ENCODE measurements around the gene WNT11. TPM values are rescaled to one million over a fixed set of nuclear protein-coding genes. Genes with fewer than 3 reads are reported as not detected.

WNT11 gene
- total and polyA plus RNA-seq, 9 donors: 10.1 to 24.8 (median 14.1) TPM

DNA sequence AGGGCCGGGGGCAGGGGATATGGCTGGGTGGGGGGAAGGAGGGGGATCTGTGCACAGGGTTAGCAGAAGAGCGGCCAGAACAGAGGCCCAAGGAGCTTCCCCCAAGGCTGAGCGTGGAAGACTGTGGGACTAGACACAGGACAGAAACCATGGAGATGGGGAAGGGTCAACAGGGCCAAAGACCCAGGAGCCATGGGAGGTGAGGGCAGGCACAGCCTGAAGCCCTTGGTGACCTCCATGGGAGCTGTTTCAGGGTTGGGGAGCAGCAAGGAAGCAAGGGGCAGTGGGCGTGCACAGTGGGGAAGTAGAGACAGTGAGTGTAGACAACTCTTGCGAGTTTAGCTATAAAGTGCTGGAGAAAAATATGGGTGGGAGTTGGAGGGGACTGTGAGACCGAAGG is 56.6 kb downstream of the WNT11 start:
- Histone ChIP-seq H3K27ac (ENCODE audit: low read length) (no peak overlapping the region), H3K4me3 (ENCODE audit: low read length) (no peak overlapping the region), H3K36me3 (ENCODE audit: control insufficient read depth, insufficient read depth, low read length) (no peaks in the 10 kb centered on the region), H3K4me1 (ENCODE audit: control insufficient read depth, insufficient read depth, low read length) (peaks cover 15% of the 10 kb centered on the region), H3K27me3 (ENCODE audit: control insufficient read depth, insufficient read depth, low read length) (peaks cover 5% of the 10 kb centered on the region), H3K9me3 (replicated peaks; ENCODE audit: control insufficient read depth, low read depth, low read length) (no peaks in the 10 kb centered on the region)
- WGBS (ENCODE audit: insufficient coverage): 82% methylated on average over 6 of the region's 6 CpGs
- no peak for DNase-seq

DNA sequence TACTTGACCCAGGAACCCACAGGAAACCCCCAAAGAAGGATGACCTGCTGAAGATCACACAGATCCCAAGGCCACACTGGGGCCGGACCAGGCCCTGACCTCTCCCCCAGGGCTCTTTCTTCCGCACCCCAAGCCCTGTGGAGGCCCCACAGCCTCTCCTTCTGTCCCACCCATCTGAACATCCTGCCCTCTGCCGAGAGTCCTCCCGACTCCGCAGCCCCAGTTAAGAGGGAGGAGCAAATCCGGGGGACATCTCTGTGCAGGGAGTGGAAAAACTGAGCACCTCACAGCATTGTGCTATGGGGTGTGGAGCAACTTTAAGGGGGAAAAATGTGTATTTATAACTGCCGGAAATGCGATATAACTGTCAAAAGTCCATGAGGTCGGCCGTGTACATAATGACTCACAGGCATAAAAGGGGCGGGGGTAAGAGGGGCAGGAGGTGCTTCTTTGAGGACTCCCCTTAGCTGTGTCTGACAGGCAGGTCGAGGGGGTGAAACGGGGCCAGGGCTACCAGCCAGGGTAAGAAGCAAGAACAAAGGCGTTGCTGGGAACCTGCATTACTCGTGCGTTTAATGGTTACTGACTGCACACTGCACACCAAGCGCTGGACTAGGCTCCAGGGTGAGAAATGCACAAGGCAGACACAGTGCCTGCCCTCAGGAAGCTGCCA is 57.2 kb downstream of the WNT11 start:
- no peak overlapping the region for H3K27ac ChIP-seq (ENCODE audit: low read length)
- WGBS (ENCODE audit: insufficient coverage): 74% methylated on average over 14 of the region's 17 CpGs
- H3K9me3 ChIP-seq (replicated peaks; ENCODE audit: control insufficient read depth, low read depth, low read length): no peaks in the 10 kb centered on the region

DNA sequence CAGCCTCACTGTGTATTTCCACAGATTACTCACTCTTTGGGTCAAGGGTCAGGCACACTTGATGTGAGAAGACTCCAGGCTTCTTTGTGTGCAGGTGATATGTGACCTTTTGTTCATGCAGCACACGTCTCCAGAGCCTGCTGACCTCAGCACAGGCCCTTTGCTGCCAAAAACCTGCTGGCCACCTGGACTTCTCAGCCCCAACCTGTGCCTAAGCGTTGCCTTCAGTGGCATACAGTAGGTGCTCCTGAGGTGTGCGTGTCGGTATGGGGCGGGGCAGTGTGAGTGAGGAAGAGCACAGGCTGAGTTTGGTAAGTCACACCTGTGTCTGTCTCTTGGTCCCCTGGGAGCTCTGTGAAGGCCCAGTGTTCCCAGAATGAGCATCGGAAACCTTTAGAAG is 58.1 kb downstream of the WNT11 start:
- 83% methylated on average over 5 of the region's 6 CpGs for WGBS (ENCODE audit: insufficient coverage)
- Histone ChIP-seq H3K27ac (ENCODE audit: low read length) (no peak overlapping the region), H3K4me1 (ENCODE audit: control insufficient read depth, insufficient read depth, low read length) (peaks cover 13% of the 10 kb centered on the region), H3K27me3 (ENCODE audit: control insufficient read depth, insufficient read depth, low read length) (peaks cover 5% of the 10 kb centered on the region), H3K36me3 (ENCODE audit: control insufficient read depth, insufficient read depth, low read length) (no peaks in the 10 kb centered on the region), H3K9me3 (replicated peaks; ENCODE audit: control insufficient read depth, low read depth, low read length) (no peaks in the 10 kb centered on the region), H3K4me3 (ENCODE audit: low read length) (no peak overlapping the region)
- DNase-seq: no peak

More for the DNA sequence above, 57.2 kb downstream of the WNT11 start:
- DNase-seq: no peak
- H3K36me3 ChIP-seq (ENCODE audit: control insufficient read depth, insufficient read depth, low read length): no peaks in the 10 kb centered on the region
- H3K4me3 ChIP-seq (ENCODE audit: low read length): no peak overlapping the region
- peaks cover 5% of the 10 kb centered on the region for H3K27me3 ChIP-seq (ENCODE audit: control insufficient read depth, insufficient read depth, low read length)
- H3K4me1 ChIP-seq (ENCODE audit: control insufficient read depth, insufficient read depth, low read length): peaks cover 15% of the 10 kb centered on the region

DNA sequence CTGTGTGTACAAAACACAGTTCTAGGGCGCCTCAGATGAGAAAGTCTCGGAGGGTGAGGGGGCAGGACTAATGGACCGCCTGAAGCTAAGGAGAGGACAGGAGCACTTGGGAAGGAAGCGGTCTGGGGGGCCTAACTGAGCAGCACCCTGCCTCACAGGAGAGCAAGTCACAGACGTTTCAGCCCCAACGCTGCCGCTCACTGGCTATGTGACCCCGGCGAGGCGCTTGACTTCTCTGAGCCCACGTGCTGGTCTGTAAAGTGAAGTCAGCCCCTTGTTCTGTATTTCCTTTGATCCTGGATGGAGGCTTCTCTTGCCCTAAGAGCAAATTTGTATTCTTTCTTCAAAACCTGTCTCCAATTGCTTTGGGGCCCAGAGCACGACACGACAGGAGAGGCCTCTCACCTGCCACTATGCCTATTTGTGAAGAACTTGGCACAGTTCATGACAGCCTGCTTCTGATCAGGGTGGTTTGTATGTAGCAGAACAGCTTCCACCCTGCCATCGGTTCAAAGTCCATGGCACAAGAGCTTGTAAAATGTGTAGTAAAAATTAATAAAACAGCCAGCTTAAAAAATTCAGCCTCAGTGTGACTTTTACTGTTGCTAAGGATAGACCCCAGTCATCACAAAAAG is 59.1 kb downstream of the WNT11 start:
- Histone ChIP-seq H3K27ac (ENCODE audit: low read length) (no peak overlapping the region), H3K27me3 (ENCODE audit: control insufficient read depth, insufficient read depth, low read length) (no peaks in the 10 kb centered on the region), H3K4me3 (ENCODE audit: low read length) (no peak overlapping the region), H3K9me3 (replicated peaks; ENCODE audit: control insufficient read depth, low read depth, low read length) (no peaks in the 10 kb centered on the region), H3K4me1 (ENCODE audit: control insufficient read depth, insufficient read depth, low read length) (peaks cover 3% of the 10 kb centered on the region), H3K36me3 (ENCODE audit: control insufficient read depth, insufficient read depth, low read length) (peaks cover 4% of the 10 kb centered on the region)
- no peak for DNase-seq
- 83% methylated on average over 13 of the region's 14 CpGs for WGBS (ENCODE audit: insufficient coverage)

DNA sequence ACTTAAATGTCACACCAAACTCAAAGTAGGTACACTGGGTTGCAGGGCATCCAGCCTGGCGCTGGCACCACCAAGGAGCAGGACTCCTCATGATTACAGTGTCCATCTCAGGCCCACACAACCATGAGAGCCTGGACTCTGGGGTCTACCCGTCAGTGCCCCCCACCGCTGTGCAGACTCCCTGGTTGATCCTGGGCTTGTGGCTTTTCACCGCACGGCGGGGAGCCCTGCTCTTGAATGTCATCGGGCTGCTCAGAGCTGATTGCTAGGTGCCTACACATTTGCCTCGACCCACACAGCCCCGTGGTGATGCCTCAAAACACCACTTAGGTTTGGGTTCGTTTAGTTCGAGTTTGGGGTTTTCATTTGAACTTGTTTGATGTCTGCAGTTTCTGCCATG is 63.0 kb downstream of the WNT11 start:
- H3K4me3 ChIP-seq (ENCODE audit: low read length): no peak overlapping the region
- no peak for DNase-seq

DNA sequence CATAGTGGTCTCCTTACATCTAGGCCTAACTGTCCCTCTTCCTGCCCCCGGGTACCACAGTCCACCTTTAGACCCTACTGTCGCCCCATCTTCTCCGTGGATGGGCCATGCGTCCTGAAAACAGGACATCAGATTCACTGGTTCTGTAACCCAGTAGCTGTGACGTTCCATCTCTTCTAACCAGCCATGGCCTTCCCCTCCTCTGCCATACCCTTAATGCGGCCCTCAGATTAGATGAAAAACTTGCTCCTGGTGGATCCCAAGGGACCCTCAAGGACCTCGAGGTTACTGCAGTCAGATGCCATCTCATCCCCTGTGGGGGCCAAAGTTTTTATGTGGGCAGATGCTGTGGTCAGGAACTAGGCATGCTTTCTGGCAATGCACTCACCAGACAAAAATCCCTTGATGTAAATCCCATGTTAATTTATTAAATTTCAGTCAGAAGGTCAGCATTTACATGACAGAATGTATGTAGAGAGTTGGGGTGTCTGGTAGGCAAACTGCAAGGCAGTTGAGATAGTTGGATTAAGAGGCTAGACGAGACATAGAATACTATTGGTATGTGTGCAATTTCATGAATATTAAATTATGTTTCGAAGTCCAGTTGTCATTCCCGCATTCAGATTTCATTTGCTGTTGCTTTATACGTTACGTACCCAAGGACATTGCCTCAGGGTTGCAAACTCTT is 64.3 kb downstream of the WNT11 start:
- 95% methylated on average over 5 of the region's 12 CpGs for WGBS (ENCODE audit: insufficient coverage)
- no peak for DNase-seq
- no peak overlapping the region for H3K27ac ChIP-seq (ENCODE audit: low read length)
- H3K4me3 ChIP-seq (ENCODE audit: low read length): no peak overlapping the region
- H3K4me1 ChIP-seq (ENCODE audit: control insufficient read depth, insufficient read depth, low read length): no peaks in the 10 kb centered on the region
- no peaks in the 10 kb centered on the region for H3K27me3 ChIP-seq (ENCODE audit: control insufficient read depth, insufficient read depth, low read length)
- no peaks in the 10 kb centered on the region for H3K9me3 ChIP-seq (replicated peaks; ENCODE audit: control insufficient read depth, low read depth, low read length)
- H3K36me3 ChIP-seq (ENCODE audit: control insufficient read depth, insufficient read depth, low read length): peaks cover 10% of the 10 kb centered on the region

More for the DNA sequence above, 63.0 kb downstream of the WNT11 start:
- WGBS (ENCODE audit: insufficient coverage): 86% methylated on average over 10 of the region's 11 CpGs
- Histone ChIP-seq H3K27me3 (ENCODE audit: control insufficient read depth, insufficient read depth, low read length) (no peaks in the 10 kb centered on the region), H3K4me1 (ENCODE audit: control insufficient read depth, insufficient read depth, low read length) (no peaks in the 10 kb centered on the region), H3K27ac (ENCODE audit: low read length) (no peak overlapping the region), H3K36me3 (ENCODE audit: control insufficient read depth, insufficient read depth, low read length) (peaks cover 10% of the 10 kb centered on the region), H3K9me3 (replicated peaks; ENCODE audit: control insufficient read depth, low read depth, low read length) (no peaks in the 10 kb centered on the region)

DNA sequence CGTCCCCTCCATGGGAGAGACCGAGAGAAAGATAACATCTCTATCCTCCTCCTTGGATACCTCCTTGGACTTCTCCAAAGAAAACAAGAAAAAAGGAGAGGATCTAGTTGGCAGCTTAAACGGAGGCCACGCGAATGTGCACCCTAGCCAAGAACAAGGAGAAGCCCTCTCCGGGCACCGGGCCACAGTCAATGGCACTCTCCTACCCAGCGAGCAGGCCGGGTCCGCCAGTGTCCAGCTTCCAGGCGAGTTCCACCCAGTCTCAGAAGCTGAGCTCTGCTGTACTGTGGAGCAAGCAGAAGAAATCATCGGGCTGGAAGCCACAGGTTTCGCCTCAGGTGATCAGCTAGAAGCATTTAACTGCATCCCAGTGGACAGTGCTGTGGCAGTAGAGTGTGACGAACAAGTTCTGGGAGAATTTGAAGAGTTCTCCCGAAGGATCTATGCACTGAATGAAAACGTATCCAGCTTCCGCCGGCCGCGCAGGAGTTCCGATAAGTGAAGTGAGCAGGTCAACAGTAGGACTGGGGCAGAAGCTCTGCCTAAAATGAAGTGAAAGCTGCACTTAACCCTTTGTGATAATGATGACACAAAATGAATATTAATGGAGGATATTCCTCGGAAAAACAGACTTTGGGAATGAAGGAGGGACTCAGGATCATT is 65.3 kb downstream of the WNT11 start:
- Histone ChIP-seq H3K4me3 (ENCODE audit: low read length) (no peak overlapping the region), H3K27ac (ENCODE audit: low read length) (no peak overlapping the region), H3K9me3 (replicated peaks; ENCODE audit: control insufficient read depth, low read depth, low read length) (no peaks in the 10 kb centered on the region), H3K4me1 (ENCODE audit: control insufficient read depth, insufficient read depth, low read length) (no peaks in the 10 kb centered on the region), H3K27me3 (ENCODE audit: control insufficient read depth, insufficient read depth, low read length) (no peaks in the 10 kb centered on the region), H3K36me3 (ENCODE audit: control insufficient read depth, insufficient read depth, low read length) (peaks cover 10% of the 10 kb centered on the region)
- no peak for DNase-seq
- 91% methylated on average over 19 of the region's 22 CpGs for WGBS (ENCODE audit: insufficient coverage)

DNA sequence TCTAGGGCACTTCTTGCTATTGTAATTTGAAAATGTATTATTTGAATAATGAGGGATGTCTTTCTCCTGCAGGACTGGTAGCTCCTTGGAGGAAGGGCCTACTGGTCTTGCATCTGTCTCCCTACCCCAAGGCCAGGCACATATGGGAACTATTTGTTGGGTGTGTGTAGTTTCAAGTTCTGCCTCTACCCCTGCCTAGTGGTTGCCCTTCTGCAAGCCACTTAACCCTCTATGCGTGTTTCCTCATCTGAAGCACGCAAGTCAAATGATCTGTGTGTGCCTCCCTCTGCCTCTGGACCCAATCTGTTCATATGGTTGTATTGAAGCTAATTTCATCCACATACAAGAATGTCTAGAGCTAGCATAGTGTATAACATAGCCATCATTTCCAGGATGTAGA is 67.0 kb downstream of the WNT11 start:
- Histone ChIP-seq H3K4me3 (ENCODE audit: low read length) (no peak overlapping the region), H3K36me3 (ENCODE audit: control insufficient read depth, insufficient read depth, low read length) (peaks cover 10% of the 10 kb centered on the region), H3K4me1 (ENCODE audit: control insufficient read depth, insufficient read depth, low read length) (peaks cover 2% of the 10 kb centered on the region), H3K27me3 (ENCODE audit: control insufficient read depth, insufficient read depth, low read length) (no peaks in the 10 kb centered on the region), H3K9me3 (replicated peaks; ENCODE audit: control insufficient read depth, low read depth, low read length) (no peaks in the 10 kb centered on the region), H3K27ac (ENCODE audit: low read length) (no peak overlapping the region)
- no peak for DNase-seq
- WGBS (ENCODE audit: insufficient coverage): no CpG with 5 or more reads among the region's 2 CpGs

Data from muscle of leg (tissue), 11 donors.